Middle frontal gyrus (tissue), 1 donor: Measurements from ENCODE around the gene USP12.
A peak's percentile ranks its signal among the peaks of the same experiment; 100 is the strongest.
"Not testable (repeated sequence)": the region's sequence is repeated elsewhere in the genome, so short reads cannot be mapped to it uniquely, and the experiment has no call there.

Experiments used
- DNase-seq: peaks from one replicate; pipeline ENCODE4 v3.0.0-alpha.2; 2015; ENCODE audit warnings: low spot score; ENCODE audit errors: extremely low spot score

Gene USP12

DNA sequence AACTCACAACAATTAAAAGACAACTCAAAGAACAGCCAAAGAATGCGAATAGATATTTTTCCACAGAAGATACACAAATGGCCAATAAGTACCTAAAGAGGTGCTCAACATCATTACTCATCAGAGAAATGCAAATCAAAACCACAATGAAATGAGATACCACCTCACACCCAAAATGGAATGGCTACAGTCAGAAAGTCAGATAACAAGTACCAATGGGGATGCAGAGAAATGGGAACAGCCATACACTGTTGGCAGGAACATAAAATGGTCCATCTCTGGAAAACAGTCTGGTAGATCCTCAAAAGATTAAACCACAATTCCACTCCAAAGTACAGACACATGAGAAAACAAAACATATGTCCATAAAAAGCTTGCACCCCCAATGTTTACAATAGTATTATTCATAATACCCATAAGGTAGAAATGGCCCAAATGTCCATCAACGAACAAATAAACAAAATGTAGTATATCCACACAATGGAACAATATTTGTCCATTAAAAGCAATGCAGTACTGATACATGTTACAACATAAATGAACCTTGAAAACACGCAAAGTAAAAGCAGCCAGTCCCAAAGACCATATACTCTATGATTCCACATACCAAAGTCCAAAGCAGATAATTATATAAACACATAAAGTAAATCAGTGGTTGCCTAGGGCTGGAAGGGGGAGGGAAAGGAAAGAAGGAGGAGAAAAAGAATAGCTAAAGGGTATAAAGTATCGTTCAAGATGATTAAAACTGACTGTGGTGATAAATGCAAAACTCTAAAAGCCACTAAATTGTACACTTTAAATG is 19.6 kb downstream of the USP12 start:
- DNase-seq: no peak

DNA sequence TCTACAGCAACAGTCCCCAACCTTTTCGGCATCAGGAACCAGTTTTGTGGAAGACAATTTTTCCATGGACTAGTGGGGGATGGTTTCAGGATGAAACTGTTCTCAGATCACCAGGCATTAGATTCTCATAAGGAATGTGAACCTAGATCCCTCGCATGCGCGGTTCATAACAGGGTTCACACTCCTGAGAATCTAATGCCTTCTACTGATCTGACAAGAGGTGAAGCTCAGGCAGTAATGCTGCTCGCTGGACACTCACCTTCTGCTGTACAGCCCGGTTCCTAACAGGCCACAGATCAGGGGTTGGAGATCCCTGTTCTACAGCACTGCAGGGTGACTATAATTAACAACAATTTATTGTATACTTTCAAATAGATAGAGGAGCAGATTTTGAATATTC is 21.9 kb downstream of the USP12 start:
- no peak for DNase-seq

DNA sequence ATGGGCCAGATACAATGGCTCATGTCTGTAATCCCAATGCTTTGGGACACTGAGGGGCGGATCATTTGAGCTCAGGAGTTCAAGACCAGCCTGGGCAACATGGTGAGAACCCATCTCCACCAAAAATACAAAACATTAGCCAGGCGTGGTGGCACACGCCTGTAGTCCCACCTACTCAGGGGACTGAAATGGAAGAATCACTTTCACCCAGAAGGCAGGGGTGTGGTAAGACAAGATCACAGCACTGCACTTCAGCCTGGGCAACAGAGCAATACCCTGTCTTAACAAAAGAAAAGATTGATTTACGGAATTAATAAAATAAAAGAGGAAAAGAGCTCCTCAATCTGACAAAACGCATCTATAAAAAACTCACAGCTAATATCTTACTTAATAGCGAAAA is 22.7 kb downstream of the USP12 start:
- no peak for DNase-seq

DNA sequence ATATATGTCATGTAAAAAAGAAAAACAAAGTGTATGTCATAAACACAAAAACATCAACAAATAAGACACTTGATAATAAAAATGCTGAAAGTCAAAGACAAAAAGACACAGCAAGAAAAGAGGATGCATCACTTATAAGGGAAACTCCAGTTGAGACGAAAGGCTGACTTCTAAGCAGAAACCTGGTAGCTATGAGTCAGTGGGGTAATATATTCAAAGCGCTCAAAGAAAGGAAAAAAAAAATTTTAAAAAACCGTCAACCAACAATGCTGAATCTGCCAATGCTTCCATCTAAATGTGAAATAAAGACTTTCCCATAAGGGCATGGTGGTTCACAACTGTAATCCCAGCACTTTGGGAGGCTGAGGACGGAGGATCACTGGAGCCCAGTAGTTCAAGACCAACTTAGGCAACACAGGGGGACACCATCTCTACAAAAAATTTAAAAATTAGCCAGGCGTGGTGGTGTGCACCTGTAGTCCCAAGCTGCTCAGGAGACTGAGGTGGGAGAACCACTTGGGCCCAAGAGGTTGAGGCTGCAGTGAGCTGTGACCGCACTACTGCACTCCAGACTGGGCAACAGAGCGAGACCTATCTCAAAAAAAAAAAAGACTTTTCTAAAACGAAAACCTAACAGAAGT is 24.0 kb downstream of the USP12 start:
- no peak for DNase-seq

DNA sequence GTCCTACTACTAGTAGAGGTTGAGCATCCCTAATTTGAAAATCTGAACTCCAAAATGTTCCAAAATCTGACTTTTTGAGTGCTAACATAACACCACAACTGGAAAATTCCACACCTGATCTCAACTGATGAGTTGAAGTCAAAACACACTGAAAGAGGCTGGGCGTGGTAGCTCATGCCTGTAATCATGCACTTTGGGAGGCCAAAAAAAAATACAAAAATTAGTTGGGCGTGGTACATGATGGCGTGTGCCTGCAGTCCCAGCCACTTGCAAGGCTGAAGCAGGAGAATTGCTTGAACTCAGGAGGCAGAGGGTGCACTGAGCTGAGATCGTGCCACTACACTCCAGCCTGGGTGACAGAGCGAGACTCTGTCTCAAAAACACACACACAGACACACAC is 29.9 kb downstream of the USP12 start:
- no peak for DNase-seq

DNA sequence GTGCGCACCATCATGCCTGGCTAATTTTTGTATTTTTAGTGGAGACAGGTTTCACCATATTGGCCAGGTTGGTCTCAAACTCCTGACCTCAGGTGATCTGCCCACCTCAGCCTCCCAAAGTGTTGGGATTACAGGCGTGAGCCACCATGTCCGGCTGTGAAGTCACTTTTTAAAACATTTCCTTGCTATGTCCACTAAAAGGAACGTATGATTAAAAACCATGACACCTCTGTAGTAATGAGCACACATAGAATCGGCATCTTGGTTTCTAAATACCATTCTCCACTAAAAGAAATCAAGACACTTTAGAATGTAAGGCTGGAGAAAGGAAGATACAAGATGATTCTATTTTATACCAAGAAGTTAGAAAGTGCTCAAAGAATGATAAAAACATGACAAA is 30.5 kb downstream of the USP12 start:
- DNase-seq: not testable (repeated sequence)

DNA sequence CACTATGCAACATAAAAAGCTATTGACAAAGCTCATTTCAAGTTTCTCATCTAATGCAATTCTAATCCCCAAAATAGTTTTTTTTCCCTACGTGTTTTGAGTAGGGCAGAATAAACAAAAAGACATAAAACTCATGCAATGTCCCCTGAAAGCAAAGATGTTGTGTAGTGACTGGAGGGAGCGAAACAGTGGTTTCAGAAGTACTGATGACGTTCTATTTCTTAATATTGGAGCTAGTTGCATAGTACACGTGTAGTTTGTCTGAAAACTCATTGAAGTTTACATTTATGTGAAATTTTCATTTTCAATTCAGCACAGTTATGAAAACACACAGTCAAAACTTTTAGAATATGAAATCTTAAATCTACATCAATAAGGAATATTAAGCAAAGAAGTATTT is 31.6 kb downstream of the USP12 start:
- no peak for DNase-seq

DNA sequence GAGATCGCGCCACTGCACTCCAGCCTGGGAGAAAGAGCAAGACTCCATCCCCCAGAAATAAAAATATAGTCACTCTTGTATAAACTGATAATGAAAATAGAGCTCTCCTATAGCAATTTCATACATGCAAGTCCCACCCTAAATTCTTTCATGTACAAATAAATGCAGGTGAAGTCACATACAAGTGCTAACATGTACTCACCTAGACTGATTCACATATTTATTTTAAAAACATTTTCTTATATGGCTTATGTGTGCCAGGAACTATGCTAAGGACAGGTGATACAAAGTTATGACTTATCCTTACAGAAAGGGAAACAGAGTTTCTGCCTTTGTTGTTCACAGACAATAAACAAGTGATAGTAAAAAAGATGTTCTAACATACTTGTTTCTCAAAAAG is 32.0 kb downstream of the USP12 start:
- no peak for DNase-seq

DNA sequence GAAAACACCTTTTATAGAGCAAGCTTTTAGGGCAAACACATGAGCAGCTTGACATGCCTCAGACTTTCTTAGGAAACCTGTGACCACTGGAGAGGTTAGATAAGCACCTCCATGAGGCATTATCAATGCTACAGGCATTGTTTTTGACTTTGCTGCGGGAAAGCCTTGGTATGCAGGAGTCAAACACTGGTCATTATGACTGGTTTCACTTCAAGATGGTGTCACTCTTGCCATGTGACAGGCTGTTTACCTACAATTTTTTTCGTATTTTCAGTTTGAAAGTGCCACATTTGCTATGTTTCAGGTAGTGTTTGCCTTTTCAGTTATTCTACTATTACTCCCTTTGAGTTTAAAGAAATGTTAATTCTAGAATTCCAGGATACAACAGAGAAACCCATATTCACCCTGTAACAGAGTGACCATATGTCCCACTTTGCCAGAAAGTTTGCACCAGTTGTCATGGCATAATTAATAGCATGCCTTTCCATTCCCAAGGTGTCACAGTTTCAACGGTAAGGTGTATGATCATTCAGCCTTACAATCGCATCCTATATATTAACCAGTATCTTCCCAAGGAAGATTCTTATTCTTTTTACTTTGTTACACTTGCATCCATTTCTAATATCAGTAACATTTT is 33.0 kb downstream of the USP12 start:
- no peak for DNase-seq

DNA sequence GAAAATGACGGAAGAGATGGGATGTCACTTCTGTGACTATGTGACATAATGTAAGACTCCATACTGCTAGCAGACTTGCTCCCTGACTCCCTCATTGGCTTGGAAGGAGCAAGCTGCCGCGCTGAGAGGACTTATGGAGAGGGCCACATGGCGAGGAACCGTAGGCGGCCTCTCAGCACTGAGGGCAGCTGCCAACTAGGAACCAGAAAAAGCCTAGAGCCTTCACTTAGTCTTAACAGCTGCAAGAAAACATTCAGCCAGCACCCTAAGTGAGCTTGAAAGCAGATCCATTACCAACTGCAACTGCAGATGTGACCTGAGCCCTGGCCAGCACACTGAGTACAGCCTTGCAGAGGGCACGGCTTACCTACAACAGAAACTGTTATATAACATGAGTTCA is 33.9 kb downstream of the USP12 start:
- peak; percentile 13 for DNase-seq

DNA sequence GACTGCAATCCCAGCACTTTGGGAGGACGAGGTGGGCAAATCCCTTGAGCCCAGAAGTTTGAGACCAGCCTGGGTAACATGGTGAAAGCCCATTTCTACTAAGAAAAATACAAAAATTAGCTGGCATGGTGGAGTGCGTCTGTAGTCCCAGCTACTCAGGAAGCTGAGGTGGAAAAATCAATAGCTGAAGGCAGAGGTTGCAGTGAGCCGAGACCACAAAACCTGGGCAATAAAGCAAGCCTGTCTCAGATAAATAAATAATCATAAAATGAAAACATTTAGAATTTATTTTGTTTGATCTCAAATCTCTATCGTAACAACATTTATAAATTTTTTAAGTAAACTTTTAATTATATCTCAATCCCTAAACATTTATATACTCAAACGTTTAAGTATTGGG is 36.6 kb downstream of the USP12 start:
- DNase-seq: no peak

DNA sequence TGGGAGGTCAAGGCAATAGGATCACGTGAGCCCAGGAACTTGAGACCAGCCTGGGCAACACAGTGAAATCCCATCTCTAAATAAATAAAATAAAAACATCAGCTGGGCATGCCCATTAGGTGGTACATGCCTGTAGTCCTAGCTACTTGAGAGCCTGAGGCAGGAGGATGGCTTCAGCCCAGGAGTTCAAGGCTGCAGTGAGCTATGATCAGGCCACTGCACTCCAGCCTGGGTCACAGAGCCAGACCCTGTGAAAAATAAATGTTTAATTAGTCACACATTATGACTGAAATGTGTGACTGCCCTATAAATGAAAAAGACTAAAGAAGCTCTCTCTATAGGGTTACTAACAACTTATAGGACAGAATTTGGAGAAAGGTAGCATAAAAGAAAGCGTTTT is 37.7 kb downstream of the USP12 start:
- DNase-seq: no peak

DNA sequence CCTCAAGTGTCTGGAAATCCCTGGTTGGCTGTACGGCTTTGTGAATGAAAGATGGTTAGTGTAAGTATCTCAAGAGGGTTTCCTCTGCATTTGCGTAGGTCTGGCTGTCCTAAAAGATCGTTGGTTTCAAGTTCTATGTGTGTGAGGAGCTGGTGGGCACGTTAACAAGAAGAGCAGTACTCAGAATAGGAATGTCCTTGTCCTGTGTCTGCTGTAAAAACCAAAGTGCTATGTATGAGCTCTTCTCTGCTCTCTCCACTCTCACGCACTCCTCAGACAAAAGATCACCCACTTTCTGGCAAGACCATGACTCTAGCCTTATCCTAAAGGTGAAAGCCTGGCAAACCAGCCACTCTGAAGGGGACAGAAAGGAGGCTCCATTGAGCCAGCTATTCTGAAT is 39.1 kb downstream of the USP12 start:
- DNase-seq: no peak

DNA sequence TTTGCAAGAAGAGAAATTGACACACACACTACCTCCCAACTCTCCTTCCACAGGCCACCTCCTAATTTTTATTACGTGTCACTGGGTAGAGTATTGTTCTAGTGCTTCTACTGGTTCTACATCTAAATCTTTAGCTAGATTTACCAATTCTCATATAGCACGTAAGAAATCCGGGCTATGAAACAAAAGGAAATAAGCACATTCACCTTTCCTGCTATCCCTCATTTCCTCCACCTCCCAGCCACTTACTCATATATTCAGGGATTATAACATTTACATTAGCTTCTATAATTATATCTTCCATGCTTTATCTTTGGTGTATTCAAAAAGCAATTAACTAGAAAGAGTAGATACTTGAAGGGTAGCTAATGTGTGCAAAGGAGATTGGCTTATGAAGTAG is 39.7 kb downstream of the USP12 start:
- DNase-seq: no peak

DNA sequence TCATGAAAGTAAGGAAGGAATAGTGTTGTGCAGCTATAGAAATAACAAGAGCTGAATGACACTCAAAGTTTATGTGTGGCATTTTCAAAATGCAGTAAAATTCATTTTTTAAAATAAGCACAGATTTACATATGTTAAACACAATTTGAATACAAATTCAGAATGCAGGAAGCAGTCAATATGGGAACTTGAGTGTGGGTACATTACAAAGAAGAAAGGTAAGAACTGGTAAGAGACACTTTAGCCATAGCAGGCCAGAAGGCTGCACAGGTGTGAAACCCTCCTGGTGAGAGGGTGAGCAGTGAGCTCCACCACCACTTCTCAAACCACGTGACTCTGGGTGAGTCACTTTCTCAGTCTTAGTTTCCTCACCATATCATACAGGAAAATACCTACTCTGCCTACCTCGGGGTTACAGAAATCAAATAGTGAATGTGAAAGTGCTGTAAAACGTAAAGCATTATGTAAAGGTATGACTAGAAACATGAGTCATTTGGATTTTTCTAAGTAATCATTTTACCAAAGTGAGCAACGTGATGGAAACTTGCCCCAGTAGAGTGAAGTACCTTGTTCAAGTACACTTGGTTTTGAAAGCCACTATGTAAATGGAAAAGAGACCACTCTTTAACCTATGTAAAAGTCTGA is 40.5 kb downstream of the USP12 start:
- no peak for DNase-seq

DNA sequence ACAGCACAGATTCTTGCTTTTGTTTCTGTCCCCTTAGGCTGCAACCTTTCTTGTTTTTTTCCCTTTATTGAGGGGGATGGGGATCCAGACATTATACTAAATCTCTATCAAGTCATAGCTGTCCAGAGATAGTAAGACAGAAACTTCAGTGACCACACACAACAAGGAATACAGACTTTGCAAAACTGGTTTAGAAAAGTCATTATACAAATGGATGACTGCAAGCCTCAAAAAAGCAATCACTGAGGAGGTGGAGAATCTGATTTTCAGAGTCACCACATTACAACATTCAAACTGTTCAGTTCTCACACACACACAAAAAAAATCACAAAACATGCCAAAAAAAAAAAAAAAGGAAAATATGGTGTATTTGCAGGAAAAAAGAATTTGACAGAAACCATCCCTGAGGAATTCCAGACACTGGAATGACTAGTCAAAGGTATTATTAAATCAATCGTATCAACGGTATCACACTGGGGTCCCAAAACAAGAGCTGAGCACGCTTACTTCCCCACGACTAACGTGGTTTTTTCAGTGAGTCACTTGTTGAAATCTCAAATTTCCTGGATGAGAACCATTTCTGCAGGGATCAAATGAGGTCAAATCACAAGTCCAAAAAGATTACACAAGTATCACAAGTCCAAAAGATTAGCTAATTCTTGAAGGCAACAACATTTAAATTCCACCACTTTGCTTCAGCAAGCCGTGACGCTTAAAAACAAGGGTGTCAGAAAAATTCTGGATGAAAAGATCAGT is 41.2 kb downstream of the USP12 start:
- DNase-seq: no peak

DNA sequence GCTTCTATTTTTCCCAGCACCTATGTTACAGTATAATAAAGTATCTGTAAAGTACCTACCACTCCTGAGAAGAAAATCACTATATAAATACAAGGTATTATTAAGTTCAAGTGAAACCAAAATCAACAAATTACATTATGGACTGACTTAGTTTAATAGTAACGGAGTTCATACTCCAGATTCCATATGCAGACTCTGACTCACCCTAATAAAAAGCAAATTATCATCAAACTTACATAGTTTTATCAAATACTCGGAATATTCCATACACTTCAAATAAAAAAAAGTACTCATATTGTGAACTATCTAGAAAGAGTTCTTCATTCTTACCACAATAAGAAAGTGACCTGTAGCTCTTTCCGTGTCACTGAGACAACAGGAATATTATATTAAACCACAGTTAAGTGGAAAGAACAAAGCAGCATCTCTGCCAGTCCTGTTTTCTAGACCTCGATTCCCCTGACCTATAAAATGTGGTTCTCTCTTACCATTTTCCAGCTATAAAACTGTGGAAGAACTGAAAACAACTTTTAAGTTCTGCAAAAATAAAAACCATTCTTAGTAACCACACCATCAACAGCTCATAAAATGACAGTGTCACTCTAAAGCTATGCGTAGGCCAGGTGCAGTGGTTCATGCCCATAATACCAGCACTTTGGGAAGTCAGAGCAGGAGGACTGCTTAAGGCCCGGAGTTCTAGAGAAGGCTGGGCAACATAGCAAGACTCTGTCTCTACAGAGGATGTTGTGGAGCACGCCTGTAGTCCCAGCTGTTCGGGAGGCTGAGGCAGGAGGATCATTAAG is 42.6 kb downstream of the USP12 start:
- no peak for DNase-seq

DNA sequence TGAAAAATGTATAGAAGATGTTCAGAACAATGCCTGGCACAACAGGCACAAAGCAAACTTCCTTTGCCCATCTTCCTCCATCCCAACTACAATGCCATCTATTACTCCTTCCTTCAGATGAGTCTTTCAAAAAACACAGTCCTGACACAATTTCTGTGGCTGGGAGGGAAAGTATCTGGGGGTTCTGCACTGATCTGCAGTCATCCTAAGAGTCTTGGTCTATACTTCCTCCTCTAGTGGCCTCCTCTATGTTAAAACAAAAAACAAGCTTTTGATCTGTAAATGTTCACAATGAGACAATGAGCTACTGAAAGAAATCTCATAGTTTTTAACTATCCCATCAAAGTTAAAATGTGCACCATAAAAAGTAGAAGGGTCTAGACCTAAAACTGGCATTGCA is 44.8 kb downstream of the USP12 start:
- no peak for DNase-seq

DNA sequence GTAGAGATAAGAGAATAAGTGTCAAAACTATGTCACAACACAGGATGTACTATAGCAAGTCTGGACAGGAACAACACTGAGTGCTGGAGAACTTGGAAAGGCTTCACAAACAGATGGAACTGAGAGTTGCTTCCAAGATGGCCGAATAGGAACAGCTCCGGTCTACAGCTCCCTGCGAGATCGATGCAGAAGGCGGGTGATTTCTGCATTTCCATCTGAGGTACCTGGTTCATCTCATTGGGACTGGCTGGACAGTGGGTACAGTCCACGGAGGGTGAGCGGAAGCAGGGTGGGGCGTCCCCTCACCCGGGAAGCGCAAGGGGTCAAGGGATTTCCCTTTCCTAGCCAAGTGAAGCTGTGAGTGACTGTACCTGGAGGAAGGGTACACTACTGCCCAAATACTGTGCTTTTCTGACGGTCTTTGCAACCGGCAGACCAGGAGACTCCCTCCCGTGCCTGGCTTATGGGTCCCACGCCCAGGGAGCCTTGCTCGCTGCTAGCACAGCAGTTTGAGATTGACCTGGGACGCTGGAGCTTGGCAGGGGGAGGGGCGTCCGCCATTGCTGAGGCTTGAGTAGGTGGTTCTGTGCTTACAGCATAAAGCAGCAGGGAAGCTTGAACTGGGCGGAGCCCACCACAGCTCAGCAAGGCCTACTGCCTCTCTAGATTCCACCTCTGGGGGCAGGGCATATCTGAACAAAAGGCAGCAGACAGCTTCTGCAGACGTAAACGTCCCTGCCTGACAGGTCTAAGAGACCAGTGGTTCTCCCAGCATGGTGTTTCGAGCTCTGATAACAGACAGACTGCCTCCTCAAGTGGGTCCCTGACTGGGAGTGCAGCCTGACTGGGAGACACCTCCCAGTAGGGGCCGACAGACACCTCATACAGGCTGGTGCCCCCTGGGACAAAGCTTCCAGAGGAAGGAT is 46.0 kb downstream of the USP12 start:
- no peak for DNase-seq

DNA sequence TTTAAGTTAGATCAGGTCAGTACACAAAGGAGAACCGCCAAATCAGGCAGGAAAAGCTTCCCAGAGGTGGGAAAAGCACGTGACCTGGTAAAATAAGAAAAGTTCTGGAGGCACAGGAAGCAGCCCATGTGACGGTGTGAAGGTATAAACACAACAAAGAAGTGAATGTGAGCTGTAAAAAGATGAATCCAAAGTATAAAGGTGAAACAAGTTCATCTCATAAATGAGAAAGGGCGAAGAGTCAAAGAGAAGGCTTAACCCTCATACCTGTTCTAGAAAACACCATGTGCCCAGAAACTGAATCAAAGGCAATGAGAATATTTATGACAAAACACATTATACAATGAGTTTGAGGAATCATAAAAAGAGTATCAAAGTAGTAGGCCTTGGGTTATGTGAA is 47.0 kb downstream of the USP12 start:
- no peak for DNase-seq
